ENCODE measurements around the gene GPR37.

DNA sequence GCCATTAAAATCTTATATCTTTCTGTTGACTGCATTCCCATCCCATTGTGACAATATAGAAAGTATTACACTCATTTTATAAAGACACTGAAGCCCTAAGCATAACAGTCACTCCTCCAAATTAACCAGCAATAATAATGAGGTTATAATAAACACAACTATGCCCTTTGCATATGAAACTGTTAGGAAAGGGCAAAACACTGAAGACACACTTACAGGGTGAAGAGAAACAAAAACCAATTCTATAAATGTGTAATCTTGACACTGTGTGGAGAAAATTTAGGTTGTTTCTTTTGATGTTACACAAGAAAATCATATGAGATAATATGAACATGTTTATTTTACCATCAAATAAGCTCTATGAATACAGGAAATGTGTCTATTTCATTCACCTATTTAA is 14.0 kb upstream of the GPR37 start:
- no peak for TF ChIP-seq POLR2A (IDR thresholded peaks at IDR 0.05)
- TF ChIP-seq CTCF (IDR thresholded peaks at IDR 0.05), result no peak
